NB4 (cell line): ENCODE data around the gene SLC16A8.

Experiments
- CTCF ChIP-seq: IDR thresholded peaks from one replicate; pipeline ENCODE4 v1.5.1; 2012; ENCODE audit warnings: low read depth, low read length
- POLR2A ChIP-seq: IDR thresholded peaks from 2 replicates; pipeline ENCODE4 v1.6.1; 2011; ENCODE audit warnings: mild to moderate bottlenecking; ENCODE audit not compliant: insufficient read length; ENCODE audit errors: extremely low read depth

- TF ChIP-seq CTCF (no peak), POLR2A (no peak)
These were observed 47.5 kb downstream of the SLC16A8 start for GRCh38 chr22:38036392-38037062.
